ENCODE data around the gene ZNF490.
"Not testable (repeated sequence)": the region's sequence is repeated elsewhere in the genome, so short reads cannot be mapped to it uniquely, and the experiment has no call there.

ZNF490 gene

DNA sequence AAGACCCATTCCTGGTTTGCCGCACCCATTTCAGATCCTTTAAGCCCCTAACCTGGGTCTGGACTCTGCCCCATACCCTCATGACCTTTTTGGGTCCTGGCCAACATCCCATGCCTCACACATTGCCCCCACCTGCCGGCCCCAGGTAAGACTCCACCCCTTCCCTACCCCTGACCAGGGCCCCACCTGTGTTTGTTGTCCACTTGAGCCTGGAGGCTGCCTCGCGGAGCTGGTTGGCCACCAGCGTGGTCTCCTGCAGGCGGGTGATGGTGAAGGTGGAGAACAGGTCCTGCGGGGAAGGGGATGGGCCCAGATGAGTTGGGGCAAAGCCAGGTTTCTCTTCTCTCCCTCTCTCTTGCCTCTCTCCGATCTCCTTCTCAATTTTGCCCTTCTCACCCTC, 36.4 kb upstream of the ZNF490 start:
- POLR2A ChIA-PET = no interaction called here
- no peaks in the 10 kb centered on the region for H3K9me3 ChIP-seq (ENCODE audit: control insufficient read depth, insufficient read depth, low read depth, low read length)
- TF ChIP-seq SCRT2 (tag by site-specific recombination; IDR thresholded peaks at IDR 0.05) (no peak), ZNF433 (tag by site-specific recombination; IDR thresholded peaks at IDR 0.05; ENCODE audit: low read depth) (no peak)
- CTCF ChIA-PET = no interaction called here
- peaks cover 0 to 12% of the 10 kb centered on the region in 2 experiments; a peak in 1 of 3 replicates for H3K36me3 ChIP-seq (ENCODE audit: control insufficient read depth in 2 of 2, insufficient read depth in 1 of 2, low read length in 2 of 2)
- no peaks in the 10 kb centered on the region for H3K4me1 ChIP-seq (ENCODE audit: control insufficient read depth, insufficient read depth, low read length)
- no peak overlapping the region for H3K4me3 ChIP-seq (ENCODE audit: low read depth, low read length)
- H3K27ac ChIP-seq (ENCODE audit: extremely low read depth, low read depth, low read length) = no peak overlapping the region

DNA sequence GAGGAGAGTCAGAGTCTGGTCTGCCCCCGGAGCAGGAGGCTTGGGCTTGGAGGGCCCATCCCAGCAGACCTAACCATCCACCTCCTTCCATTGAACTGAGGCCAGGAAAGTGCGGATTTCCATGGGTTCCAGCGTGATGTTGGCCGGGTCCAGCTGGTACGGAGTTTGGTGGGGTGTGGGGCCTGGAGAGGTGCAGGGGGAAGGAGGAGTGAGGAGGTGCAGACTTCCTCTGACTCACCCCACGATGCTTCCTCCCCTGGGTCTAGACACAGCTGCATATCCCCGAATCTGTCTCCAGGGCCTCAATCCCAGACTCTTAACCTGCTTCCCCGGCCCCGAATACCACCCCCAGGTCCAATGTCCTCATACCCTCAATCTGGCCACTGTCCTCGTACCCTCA, 35.9 kb upstream of the ZNF490 start:
- POLR2A ChIA-PET = no interaction called here

DNA sequence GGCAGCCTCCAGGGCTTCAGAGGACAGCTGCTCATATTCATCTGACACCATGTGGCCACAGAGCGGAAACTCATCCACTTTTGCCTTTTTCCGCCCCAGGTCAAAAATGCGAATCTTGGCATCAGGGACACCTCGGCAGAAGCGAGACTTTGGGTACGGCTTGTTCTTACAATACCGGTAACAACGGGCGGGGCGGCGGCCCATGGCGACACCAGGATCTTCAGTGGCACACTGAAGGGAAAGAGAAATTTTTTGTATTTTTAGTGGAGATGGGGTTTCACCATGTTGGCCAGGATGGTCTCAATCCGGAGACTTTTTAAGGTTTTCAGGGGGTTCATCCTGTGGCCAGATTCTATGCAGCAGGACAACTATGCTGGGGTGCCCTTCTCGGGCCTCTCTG, 33.1 kb upstream of the ZNF490 start:
- CTCF ChIA-PET = interaction anchor here (1.0 kb wide), 1 partner anchor 204 kb away, joined by 5 read pairs; no protein-coding TSS in a partner anchor
- H3K4me3 ChIP-seq (ENCODE audit: low read depth, low read length); H3K9me3 ChIP-seq (ENCODE audit: control insufficient read depth, insufficient read depth, low read depth, low read length); POLR2A ChIA-PET; H3K27ac ChIP-seq (ENCODE audit: extremely low read depth, low read depth, low read length); H3K4me1 ChIP-seq (ENCODE audit: control insufficient read depth, insufficient read depth, low read length); H3K36me3 ChIP-seq (ENCODE audit: control insufficient read depth in 2 of 2, insufficient read depth in 1 of 2, low read length in 2 of 2): not testable (repeated sequence)

More for the DNA sequence above, 35.9 kb upstream of the ZNF490 start:
- TF ChIP-seq ZNF174 (tag by site-specific recombination; IDR thresholded peaks at IDR 0.05) (no peak), ZNF624 (tag by site-specific recombination; IDR thresholded peaks at IDR 0.05) (no peak)
- TF ChIP-seq, protein P1, sequence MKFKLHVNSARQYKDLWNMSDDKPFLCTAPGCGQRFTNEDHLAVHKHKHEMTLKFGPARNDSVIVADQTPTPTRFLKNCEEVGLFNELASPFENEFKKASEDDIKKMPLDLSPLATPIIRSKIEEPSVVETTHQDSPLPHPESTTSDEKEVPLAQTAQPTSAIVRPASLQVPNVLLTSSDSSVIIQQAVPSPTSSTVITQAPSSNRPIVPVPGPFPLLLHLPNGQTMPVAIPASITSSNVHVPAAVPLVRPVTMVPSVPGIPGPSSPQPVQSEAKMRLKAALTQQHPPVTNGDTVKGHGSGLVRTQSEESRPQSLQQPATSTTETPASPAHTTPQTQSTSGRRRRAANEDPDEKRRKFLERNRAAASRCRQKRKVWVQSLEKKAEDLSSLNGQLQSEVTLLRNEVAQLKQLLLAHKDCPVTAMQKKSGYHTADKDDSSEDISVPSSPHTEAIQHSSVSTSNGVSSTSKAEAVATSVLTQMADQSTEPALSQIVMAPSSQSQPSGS (tag by site-specific recombination; IDR thresholded peaks at IDR 0.05; ENCODE audit: low read depth) = no peak
- no peak overlapping the region for H3K4me3 ChIP-seq (ENCODE audit: low read depth, low read length)
- H3K36me3 ChIP-seq (ENCODE audit: control insufficient read depth in 2 of 2, insufficient read depth in 1 of 2, low read length in 2 of 2) = peaks cover 0 to 9% of the 10 kb centered on the region in 2 experiments; a peak in 1 of 3 replicates
- H3K9me3 ChIP-seq (ENCODE audit: control insufficient read depth, insufficient read depth, low read depth, low read length) = no peaks in the 10 kb centered on the region
- H3K4me1 ChIP-seq (ENCODE audit: control insufficient read depth, insufficient read depth, low read length) = no peaks in the 10 kb centered on the region
- no peak overlapping the region for H3K27ac ChIP-seq (ENCODE audit: extremely low read depth, low read depth, low read length)
- CTCF ChIA-PET = no interaction called here

DNA sequence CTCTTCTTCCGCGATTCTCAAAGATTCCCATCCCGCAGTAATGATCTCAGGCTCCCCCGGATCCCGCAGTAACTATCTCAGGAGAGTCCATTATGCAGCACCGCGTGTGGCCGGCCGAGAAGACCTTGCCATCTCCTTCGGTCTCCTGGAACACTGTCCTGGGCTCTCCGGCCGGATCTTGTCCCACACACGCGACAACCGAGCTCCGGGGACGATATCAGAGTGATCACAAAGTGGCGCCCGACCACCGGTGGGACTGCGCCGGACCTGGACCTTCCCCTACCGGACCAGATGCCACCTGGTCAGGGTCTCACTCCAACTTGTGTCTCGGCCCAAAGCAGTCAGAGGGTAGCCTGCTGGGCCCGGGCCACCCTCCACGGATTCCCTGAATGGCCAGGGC, 31.9 kb upstream of the ZNF490 start:
- Histone ChIP-seq H3K4me3 (ENCODE audit: low read depth, low read length) (no peak overlapping the region), H3K9me3 (ENCODE audit: control insufficient read depth, insufficient read depth, low read depth, low read length) (no peaks in the 10 kb centered on the region), H3K36me3 (ENCODE audit: control insufficient read depth in 2 of 2, insufficient read depth in 1 of 2, low read length in 2 of 2) (peaks cover 0 to 4% of the 10 kb centered on the region in 2 experiments; a peak in 1 of 3 replicates), H3K4me1 (ENCODE audit: control insufficient read depth, insufficient read depth, low read length) (no peaks in the 10 kb centered on the region), H3K27ac (ENCODE audit: extremely low read depth, low read depth, low read length) (no peak overlapping the region)
- CTCF ChIA-PET = no interaction called here
- TF ChIP-seq, protein P2, sequence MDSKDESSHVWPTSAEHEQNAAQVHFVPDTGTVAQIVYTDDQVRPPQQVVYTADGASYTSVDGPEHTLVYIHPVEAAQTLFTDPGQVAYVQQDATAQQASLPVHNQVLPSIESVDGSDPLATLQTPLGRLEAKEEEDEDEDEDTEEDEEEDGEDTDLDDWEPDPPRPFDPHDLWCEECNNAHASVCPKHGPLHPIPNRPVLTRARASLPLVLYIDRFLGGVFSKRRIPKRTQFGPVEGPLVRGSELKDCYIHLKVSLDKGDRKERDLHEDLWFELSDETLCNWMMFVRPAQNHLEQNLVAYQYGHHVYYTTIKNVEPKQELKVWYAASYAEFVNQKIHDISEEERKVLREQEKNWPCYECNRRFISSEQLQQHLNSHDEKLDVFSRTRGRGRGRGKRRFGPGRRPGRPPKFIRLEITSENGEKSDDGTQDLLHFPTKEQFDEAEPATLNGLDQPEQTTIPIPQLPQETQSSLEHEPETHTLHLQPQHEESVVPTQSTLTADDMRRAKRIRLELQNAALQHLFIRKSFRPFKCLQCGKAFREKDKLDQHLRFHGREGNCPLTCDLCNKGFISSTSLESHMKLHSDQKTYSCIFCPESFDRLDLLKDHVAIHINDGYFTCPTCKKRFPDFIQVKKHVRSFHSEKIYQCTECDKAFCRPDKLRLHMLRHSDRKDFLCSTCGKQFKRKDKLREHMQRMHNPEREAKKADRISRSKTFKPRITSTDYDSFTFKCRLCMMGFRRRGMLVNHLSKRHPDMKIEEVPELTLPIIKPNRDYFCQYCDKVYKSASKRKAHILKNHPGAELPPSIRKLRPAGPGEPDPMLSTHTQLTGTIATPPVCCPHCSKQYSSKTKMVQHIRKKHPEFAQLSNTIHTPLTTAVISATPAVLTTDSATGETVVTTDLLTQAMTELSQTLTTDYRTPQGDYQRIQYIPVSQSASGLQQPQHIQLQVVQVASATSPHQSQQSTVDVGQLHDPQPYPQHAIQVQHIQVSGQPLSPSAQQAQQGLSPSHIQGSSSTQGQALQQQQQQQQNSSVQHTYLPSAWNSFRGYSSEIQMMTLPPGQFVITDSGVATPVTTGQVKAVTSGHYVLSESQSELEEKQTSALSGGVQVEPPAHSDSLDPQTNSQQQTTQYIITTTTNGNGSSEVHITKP (tag by site-specific recombination; IDR thresholded peaks at IDR 0.05) = no peak
- TF ChIP-seq, protein P3, sequence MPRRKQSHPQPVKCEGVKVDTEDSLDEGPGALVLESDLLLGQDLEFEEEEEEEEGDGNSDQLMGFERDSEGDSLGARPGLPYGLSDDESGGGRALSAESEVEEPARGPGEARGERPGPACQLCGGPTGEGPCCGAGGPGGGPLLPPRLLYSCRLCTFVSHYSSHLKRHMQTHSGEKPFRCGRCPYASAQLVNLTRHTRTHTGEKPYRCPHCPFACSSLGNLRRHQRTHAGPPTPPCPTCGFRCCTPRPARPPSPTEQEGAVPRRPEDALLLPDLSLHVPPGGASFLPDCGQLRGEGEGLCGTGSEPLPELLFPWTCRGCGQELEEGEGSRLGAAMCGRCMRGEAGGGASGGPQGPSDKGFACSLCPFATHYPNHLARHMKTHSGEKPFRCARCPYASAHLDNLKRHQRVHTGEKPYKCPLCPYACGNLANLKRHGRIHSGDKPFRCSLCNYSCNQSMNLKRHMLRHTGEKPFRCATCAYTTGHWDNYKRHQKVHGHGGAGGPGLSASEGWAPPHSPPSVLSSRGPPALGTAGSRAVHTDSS (tag by site-specific recombination; IDR thresholded peaks at IDR 0.05) = no peak
- no peak for TF ChIP-seq ZSCAN30 (tag by site-specific recombination; IDR thresholded peaks at IDR 0.05)
- TF ChIP-seq ZNF48 (tag by site-specific recombination; IDR thresholded peaks at IDR 0.05) = no peak
- TF ChIP-seq, protein P4, sequence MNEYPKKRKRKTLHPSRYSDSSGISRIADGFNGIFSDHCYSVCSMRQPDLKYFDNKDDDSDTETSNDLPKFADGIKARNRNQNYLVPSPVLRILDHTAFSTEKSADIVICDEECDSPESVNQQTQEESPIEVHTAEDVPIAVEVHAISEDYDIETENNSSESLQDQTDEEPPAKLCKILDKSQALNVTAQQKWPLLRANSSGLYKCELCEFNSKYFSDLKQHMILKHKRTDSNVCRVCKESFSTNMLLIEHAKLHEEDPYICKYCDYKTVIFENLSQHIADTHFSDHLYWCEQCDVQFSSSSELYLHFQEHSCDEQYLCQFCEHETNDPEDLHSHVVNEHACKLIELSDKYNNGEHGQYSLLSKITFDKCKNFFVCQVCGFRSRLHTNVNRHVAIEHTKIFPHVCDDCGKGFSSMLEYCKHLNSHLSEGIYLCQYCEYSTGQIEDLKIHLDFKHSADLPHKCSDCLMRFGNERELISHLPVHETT (tag by site-specific recombination; IDR thresholded peaks at IDR 0.05) = no peak
- no peak for TF ChIP-seq ZNF707 (tag by site-specific recombination; IDR thresholded peaks at IDR 0.05)
- no peak for TF ChIP-seq ZNF830 (tag by site-specific recombination; IDR thresholded peaks at IDR 0.05; ENCODE audit: low read depth)
- TF ChIP-seq, protein P5, sequence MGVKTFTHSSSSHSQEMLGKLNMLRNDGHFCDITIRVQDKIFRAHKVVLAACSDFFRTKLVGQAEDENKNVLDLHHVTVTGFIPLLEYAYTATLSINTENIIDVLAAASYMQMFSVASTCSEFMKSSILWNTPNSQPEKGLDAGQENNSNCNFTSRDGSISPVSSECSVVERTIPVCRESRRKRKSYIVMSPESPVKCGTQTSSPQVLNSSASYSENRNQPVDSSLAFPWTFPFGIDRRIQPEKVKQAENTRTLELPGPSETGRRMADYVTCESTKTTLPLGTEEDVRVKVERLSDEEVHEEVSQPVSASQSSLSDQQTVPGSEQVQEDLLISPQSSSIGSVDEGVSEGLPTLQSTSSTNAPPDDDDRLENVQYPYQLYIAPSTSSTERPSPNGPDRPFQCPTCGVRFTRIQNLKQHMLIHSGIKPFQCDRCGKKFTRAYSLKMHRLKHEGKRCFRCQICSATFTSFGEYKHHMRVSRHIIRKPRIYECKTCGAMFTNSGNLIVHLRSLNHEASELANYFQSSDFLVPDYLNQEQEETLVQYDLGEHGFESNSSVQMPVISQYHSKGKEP (tag by site-specific recombination; IDR thresholded peaks at IDR 0.05) = no peak
- TF ChIP-seq TCF7L2 (IDR thresholded peaks at IDR 0.05; ENCODE audit: borderline replicate concordance, low read depth, low read length) = no peak
- no peak for TF ChIP-seq ZNF837 (tag by site-specific recombination; IDR thresholded peaks at IDR 0.05)
- TF ChIP-seq ZNF146 (tag by site-specific recombination; IDR thresholded peaks at IDR 0.05) = no peak
- TF ChIP-seq ZNF19 (tag by site-specific recombination; IDR thresholded peaks at IDR 0.05; ENCODE audit: low read depth) = no peak
- POLR2A ChIA-PET = no interaction called here
